T-helper 1 cell (primary cell): Measurements from ENCODE around the gene HSD11B2.
A peak's percentile ranks its signal among the peaks of the same experiment; 100 is the strongest.

Source experiments
- DNase-seq, 5 donors: peaks; one replicate each; pipeline ENCODE4 v3.0.0-alpha.2; 2012 to 2020
- total RNA-seq, 4 donors: gene quantifications; one replicate each; lab custom pipeline; 2026; lab: John Stamatoyannopoulos, UW

Gene HSD11B2
- 0 reads per million in 4 donors for total RNA-seq

GRCh38 chr16:67430977-67431774 is at the start of gene HSD11B2:
HSD11B2 (plus strand) TSS chr16:67431121; CDS start chr16:67431249, 128 bp downstream.
- DNase-seq = peak in 1 of 5 donors; percentile 9

DNA sequence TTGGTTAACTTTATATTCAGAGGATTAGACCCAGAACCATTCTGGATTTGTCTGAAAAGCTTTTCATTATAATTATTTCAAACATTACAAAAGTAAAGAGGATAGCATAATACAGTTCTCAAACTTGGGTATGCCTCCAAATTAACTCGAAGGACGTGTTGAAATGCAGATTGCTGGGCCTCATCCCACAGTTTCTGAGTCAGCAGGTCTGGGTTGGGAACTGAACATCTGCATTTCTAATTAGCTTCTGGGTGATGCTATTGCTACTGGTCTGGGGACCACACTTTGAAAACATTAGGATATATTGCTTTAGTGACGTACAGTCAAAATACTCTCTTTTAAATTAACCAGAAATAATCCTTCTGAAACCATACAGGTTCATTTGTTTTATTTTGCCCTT is 47.6 kb upstream of the HSD11B2 start:
- DNase-seq = no peak

GRCh38 chr16:67384778-67385510 is 46.0 kb upstream of the HSD11B2 start:
- DNase-seq = no peak

DNA sequence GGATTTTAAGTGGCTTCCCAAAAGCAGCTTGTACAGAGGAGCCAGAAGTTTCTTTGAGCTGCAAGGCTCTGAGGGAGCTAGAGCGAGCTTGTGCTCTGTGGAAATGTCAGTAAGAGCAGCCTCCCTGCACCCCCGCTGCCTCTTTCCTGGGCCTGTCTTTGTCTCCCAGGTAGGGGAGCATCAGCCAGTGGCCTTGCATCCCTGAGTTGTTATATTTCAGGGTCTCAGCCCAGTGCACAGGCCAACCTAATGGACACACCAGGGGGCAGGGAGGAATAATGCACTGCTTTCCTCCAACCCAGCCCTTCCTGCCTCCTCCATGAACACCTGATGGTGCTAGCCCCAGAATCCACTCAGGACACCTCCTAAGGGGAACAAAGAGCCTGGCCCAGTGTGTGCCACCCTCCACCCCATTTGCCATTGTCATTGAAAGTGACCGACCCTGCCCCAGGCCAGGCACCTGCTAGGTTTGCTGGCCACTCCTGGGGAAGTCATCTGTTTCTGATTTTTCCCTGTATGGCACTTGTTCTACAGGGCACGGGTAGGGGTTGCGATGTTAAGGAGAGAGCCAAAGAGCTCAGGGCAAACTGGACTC is 44.0 kb upstream of the HSD11B2 start:
- DNase-seq = no peak

- DNase-seq = no peak
These were observed 43.3 kb upstream of the HSD11B2 start for GRCh38 chr16:67387479-67388079.

DNA sequence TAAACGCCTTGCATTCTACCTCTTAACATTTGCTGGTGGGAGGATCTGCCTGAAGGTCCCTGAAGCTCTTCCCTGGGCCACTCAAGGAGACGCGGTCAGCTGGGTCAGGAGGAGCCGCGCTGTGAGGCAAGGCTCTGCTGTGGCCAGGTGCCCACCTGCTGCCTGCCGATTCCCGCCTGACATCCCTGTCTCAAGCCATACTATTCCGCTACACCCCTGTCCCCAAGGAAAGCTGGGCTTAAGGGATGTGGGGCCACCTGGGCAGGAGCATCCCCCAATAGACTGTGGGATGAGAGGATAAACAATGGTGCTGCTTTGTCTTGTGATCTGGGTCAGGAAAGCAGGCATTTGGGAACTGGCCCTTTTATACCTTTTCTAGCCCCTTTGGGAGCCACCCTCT is 42.7 kb upstream of the HSD11B2 start:
- DNase-seq = no peak

DNA sequence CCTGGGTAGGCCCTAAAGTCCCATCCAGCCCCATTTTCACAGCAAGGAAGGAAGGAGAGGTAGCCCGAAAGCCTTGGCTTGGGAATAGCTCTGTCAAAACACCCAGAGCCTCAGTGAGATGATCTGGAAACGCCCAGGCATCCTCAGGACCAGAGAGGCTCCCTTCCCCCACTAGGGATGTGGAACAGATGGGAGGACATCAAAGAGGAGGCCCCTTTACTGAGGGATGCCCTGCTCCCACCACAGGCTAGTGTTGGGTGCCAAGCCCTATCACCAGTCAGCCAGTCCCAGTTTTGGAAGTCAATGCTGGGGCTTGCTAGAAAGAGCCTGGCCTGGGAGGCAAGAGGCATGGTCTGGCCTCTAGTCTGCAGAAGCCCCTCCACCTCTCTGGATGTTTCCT is 42.3 kb upstream of the HSD11B2 start:
- DNase-seq = no peak

GRCh38 chr16:67389911-67390815 is 40.8 kb upstream of the HSD11B2 start:
- DNase-seq = no peak

- DNase-seq = no peak
These were observed 40.0 kb upstream of the HSD11B2 start for GRCh38 chr16:67390816-67391423.

DNA sequence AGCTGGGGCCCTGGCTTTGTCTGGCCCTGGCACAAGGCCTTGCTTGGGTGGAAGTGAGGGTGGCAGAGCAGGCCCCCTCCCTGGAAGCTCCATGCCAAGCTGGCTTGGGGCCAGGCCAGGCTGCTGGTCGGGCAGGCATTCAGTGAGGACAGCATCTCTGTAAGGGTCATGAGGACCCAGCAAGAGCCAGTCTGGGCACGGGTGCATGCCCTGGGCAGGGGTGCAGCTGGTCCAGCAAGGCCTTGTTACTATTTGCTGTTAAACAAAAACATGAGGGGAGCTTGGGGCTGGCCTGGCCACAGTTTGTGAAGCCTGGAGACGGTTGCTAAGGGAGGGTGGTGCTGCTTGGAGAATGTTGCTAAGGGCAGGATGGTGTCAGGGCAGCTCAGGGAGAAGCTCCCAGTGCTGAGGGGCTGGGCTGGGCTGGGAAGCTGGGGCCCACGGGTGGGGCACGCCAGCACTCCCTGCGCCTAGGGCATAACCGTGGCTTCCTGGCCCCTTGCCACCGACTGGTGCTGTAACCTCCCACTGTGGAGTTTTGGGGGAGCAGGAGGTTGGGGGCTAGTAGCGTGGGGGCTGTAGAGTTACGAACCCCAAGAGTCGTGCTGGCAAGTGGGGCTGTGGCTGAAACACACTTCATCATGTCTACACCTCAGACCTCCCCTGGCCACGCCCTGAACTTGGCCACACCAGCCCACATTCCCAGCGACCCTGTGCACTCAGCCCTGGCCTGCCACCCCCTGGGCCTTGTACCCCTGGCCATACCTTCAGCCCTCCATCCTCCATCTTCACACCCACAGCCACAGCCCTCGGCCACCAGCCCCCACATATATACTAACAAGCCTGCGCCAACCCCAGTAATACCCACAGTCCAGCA is 39.3 kb upstream of the HSD11B2 start:
- DNase-seq = no peak

DNA sequence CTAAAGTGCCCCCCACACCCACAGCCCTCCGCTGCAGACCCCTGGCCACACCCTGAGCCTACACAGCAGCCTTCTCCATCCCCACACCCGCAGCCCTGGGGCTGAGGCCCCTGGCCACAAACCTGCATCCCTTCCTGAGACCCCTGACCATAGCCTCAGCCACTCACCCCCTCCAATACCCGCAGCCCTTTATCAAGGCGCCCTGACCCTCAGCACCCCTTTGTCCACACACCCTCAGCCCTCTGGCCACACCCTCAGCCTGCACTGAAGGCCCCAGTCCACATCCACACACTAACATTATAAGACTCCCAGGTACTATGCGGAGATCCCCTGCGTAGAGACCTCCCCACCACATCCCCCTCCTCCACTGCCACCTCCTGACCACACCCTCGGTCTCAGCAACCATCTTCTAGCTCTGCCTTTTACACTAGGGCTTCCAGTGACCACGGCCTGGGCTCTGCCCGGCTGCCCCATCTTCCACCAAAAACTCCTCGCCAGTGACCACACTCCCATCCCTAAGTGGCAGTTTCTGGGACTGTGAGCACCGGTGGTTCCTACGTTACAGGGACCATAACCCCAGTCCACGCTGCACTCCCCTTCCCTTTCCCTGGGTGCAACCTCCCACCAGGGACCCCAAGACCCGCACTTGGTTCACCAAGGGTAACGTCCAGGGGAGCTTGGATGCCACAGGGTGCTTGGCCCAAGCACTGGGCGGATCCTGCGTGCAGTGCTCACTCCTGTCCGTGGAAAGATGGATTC is 38.4 kb upstream of the HSD11B2 start:
- DNase-seq = no peak

DNA sequence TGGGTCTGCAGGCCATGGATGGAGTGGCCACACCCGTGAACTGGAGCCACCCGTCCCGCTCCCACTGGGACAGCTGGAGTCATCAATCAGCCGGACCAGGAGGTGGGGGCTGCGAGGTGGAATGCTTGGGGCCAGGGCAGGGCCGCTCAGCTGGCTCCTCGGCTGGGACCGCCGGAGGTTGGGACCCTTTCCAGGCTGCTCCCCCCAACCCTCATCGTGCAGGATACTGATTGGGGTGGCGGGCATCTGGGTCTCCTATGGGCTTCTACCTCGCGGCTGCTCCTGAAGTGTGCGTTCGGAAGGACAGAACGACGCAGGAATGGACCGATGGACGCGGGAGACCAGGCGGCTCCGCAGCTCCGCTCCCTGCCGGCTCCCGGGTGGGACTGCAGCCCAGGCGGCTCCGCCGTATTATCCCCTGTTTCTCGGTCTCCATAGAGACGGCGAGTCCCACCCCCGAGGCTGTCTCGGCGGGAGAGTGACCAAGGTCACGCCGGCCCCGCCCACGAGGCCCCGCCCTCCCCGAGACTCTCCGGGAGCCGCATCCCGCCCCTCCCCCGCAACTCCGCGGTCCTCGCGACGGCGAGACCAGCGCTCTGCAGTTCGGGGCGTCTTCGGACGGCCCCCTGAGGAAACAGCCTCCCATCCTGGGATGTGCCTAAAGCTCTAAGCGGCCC is 37.7 kb upstream of the HSD11B2 start, which contains the start of gene TPPP3:
Gene TPPP3, minus strand, starts transcription at position 388 of the 677 bp plus-strand sequence. CDS start 2,387 bp downstream, outside the sequence.
- DNase-seq = peak in 3 of 5 donors; percentile 15 to 25 (median 23)

- DNase-seq = no peak
These were observed 37.1 kb upstream of the HSD11B2 start for GRCh38 chr16:67393788-67394154.

DNA sequence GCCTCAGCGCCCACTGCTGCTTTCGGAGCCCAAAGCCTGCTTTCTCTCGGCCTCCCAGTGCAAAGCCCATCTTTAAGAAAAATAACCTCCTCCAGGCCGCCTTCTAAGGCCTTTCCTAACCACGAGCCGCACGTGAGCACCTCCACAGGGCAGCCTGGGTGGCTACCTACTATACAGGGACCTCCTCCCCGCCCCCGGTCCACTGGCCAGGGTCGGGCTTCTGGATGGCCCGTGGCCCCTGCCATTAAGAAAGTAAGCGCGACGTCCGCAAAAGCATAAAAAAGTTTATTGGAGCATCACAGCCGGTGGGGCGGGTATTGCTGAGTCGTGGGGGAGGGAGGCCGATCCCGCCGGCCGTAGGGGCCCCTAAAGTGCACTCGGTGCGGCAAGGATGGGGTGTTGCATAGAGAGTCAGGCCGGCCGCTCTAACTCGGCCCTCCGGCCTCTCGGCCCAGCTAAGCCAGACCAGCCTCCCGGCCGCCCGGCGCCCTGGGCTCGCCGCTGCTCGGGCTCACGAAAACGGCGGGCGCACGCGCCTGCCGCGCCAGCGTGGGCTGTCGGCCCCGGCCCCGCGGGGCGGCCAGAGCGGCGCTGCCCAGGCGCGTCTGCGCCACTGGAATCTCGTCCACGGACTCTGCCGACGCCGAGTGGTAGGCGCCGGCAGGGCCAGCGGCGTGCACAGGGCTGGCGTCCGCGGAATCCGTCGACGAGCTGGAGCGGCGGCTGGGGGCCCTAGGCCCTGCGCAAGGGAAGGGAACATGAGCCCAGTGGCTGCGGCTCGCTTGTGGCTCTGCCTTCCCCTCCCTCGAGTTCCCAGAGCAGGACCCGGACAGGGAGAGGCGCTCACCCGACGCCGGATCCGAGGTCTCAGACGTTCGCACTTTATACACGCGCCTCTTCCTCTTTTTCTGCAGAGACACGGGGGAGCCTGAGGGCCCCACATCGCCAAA is 36.5 kb upstream of the HSD11B2 start:
- no peak for DNase-seq

- no peak for DNase-seq
These were observed 35.8 kb upstream of the HSD11B2 start for GRCh38 chr16:67395105-67395457.

- no peak for DNase-seq
These were observed 35.3 kb upstream of the HSD11B2 start for GRCh38 chr16:67395458-67396158.
